GM23338 (cell line): ENCODE measurements around the gene CGB1.

Experiments
- CREB1 ChIP-seq: fragments of 250-450 bp; sonication (Bioruptor Pico); IDR thresholded peaks from 2 replicates; pipeline ENCODE4 v1.5.0; 2020; ENCODE audit warnings: low read depth, mild to moderate bottlenecking, moderate library complexity
- EZH2 ChIP-seq: fragments of 200-600 bp; sonication (generic); IDR thresholded peaks from one replicate; pipeline ENCODE4 v1.8.0; 2017; ENCODE audit warnings: antibody characterized with exemption, mild to moderate bottlenecking, low read depth; ENCODE audit not compliant: unreplicated experiment
- EZH2phosphoT487 ChIP-seq: fragments of 200-600 bp; sonication (generic); IDR thresholded peaks from one replicate; pipeline ENCODE4 v1.8.1; 2018; ENCODE audit warnings: antibody characterized with exemption; ENCODE audit not compliant: unreplicated experiment
- JUNB ChIP-seq: IDR thresholded peaks from one replicate; pipeline ENCODE4 v1.6.1; 2016; ENCODE audit warnings: antibody characterized with exemption; ENCODE audit not compliant: unreplicated experiment
- NANOG ChIP-seq: IDR thresholded peaks from 2 replicates; pipeline ENCODE4 v1.6.1; 2016; ENCODE audit warnings: antibody characterized with exemption, borderline replicate concordance
- POLR2AphosphoS5 ChIP-seq: IDR thresholded peaks from 2 replicates; pipeline ENCODE4 v1.6.1; 2016; ENCODE audit warnings: antibody characterized with exemption, low read depth
- STAT1 ChIP-seq: IDR thresholded peaks from one replicate; pipeline ENCODE4 v1.6.1; 2016; ENCODE audit warnings: antibody characterized with exemption; ENCODE audit not compliant: unreplicated experiment
- ZNF114 ChIP-seq: fragments of 250-450 bp; sonication (Bioruptor Pico); IDR thresholded peaks from 2 replicates; pipeline ENCODE4 v1.5.0; 2020; ENCODE audit warnings: mild to moderate bottlenecking, moderate library complexity
- ZNF331 ChIP-seq: fragments of 250-450 bp; sonication (Bioruptor Pico); IDR thresholded peaks from 2 replicates; pipeline ENCODE4 v1.5.0; 2020; ENCODE audit warnings: low read depth, mild to moderate bottlenecking, moderate library complexity
- TF ChIP-seq, protein P1 (sequence below), 2 experiments: fragments of 200-600 bp in 1 of 2; sonication (generic) in 1 of 2; conservative IDR thresholded peaks; 2 replicates each; pipeline versions ENCODE4 v1.5.1 to v1.6.1; 2016 to 2017; ENCODE audit warnings: antibody characterized with exemption in 2 of 2, low read depth in 2 of 2, mild to moderate bottlenecking in 2 of 2, moderate library complexity in 1 of 2
- TF ChIP-seq, protein P2 (sequence below): IDR thresholded peaks from one replicate; pipeline ENCODE4 v1.6.1; 2018; ENCODE audit warnings: antibody characterized with exemption; ENCODE audit not compliant: unreplicated experiment
- TF ChIP-seq, protein P3 (sequence below): IDR thresholded peaks from 2 replicates; pipeline ENCODE4 v1.6.1; 2016; ENCODE audit warnings: antibody characterized with exemption
- TF ChIP-seq, protein P4 (sequence below): fragments of 250-450 bp; sonication (Bioruptor Pico); IDR thresholded peaks from 2 replicates; pipeline ENCODE4 v1.5.0; 2020; ENCODE audit warnings: mild to moderate bottlenecking, moderate library complexity

DNA sequence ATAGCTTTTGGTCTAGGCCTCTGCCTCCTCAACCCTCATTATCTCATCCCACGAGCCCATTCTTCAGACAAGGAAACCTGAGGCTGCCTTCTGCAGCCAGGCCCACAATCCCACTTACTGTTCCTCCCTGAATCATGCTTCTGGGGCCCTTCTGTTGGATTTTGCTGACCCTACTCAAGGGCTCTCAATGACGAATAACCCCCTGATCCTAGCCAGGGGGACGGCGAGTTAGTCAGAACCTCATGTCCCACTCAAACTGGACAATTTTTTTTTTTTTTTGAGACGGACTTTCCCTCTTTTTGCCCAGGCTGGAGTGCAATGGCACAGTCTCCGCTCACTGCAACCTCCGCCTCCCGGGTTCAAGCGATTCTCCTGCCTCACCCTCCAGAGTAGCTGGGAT lies 14.6 kb downstream of the CGB1 start:
- TF ChIP-seq, protein P1, sequence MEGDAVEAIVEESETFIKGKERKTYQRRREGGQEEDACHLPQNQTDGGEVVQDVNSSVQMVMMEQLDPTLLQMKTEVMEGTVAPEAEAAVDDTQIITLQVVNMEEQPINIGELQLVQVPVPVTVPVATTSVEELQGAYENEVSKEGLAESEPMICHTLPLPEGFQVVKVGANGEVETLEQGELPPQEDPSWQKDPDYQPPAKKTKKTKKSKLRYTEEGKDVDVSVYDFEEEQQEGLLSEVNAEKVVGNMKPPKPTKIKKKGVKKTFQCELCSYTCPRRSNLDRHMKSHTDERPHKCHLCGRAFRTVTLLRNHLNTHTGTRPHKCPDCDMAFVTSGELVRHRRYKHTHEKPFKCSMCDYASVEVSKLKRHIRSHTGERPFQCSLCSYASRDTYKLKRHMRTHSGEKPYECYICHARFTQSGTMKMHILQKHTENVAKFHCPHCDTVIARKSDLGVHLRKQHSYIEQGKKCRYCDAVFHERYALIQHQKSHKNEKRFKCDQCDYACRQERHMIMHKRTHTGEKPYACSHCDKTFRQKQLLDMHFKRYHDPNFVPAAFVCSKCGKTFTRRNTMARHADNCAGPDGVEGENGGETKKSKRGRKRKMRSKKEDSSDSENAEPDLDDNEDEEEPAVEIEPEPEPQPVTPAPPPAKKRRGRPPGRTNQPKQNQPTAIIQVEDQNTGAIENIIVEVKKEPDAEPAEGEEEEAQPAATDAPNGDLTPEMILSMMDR (conservative IDR thresholded peaks at IDR 0.05; ENCODE audit: low read depth in 2 of 2): no peak
- TF ChIP-seq POLR2AphosphoS5: no peak
- no peak for TF ChIP-seq EZH2
- TF ChIP-seq, protein P2, sequence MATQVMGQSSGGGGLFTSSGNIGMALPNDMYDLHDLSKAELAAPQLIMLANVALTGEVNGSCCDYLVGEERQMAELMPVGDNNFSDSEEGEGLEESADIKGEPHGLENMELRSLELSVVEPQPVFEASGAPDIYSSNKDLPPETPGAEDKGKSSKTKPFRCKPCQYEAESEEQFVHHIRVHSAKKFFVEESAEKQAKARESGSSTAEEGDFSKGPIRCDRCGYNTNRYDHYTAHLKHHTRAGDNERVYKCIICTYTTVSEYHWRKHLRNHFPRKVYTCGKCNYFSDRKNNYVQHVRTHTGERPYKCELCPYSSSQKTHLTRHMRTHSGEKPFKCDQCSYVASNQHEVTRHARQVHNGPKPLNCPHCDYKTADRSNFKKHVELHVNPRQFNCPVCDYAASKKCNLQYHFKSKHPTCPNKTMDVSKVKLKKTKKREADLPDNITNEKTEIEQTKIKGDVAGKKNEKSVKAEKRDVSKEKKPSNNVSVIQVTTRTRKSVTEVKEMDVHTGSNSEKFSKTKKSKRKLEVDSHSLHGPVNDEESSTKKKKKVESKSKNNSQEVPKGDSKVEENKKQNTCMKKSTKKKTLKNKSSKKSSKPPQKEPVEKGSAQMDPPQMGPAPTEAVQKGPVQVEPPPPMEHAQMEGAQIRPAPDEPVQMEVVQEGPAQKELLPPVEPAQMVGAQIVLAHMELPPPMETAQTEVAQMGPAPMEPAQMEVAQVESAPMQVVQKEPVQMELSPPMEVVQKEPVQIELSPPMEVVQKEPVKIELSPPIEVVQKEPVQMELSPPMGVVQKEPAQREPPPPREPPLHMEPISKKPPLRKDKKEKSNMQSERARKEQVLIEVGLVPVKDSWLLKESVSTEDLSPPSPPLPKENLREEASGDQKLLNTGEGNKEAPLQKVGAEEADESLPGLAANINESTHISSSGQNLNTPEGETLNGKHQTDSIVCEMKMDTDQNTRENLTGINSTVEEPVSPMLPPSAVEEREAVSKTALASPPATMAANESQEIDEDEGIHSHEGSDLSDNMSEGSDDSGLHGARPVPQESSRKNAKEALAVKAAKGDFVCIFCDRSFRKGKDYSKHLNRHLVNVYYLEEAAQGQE: no peak
- no peak for TF ChIP-seq EZH2phosphoT487
- TF ChIP-seq JUNB: no peak
- TF ChIP-seq CREB1: no peak
- TF ChIP-seq, protein P3, sequence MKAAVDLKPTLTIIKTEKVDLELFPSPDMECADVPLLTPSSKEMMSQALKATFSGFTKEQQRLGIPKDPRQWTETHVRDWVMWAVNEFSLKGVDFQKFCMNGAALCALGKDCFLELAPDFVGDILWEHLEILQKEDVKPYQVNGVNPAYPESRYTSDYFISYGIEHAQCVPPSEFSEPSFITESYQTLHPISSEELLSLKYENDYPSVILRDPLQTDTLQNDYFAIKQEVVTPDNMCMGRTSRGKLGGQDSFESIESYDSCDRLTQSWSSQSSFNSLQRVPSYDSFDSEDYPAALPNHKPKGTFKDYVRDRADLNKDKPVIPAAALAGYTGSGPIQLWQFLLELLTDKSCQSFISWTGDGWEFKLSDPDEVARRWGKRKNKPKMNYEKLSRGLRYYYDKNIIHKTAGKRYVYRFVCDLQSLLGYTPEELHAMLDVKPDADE: no peak
- no peak for TF ChIP-seq STAT1
- no peak for TF ChIP-seq ZNF114 (CRISPR knock-in tag)
- no peak for TF ChIP-seq NANOG
- TF ChIP-seq ZNF331 (CRISPR knock-in tag): no peak
- TF ChIP-seq, protein P4, sequence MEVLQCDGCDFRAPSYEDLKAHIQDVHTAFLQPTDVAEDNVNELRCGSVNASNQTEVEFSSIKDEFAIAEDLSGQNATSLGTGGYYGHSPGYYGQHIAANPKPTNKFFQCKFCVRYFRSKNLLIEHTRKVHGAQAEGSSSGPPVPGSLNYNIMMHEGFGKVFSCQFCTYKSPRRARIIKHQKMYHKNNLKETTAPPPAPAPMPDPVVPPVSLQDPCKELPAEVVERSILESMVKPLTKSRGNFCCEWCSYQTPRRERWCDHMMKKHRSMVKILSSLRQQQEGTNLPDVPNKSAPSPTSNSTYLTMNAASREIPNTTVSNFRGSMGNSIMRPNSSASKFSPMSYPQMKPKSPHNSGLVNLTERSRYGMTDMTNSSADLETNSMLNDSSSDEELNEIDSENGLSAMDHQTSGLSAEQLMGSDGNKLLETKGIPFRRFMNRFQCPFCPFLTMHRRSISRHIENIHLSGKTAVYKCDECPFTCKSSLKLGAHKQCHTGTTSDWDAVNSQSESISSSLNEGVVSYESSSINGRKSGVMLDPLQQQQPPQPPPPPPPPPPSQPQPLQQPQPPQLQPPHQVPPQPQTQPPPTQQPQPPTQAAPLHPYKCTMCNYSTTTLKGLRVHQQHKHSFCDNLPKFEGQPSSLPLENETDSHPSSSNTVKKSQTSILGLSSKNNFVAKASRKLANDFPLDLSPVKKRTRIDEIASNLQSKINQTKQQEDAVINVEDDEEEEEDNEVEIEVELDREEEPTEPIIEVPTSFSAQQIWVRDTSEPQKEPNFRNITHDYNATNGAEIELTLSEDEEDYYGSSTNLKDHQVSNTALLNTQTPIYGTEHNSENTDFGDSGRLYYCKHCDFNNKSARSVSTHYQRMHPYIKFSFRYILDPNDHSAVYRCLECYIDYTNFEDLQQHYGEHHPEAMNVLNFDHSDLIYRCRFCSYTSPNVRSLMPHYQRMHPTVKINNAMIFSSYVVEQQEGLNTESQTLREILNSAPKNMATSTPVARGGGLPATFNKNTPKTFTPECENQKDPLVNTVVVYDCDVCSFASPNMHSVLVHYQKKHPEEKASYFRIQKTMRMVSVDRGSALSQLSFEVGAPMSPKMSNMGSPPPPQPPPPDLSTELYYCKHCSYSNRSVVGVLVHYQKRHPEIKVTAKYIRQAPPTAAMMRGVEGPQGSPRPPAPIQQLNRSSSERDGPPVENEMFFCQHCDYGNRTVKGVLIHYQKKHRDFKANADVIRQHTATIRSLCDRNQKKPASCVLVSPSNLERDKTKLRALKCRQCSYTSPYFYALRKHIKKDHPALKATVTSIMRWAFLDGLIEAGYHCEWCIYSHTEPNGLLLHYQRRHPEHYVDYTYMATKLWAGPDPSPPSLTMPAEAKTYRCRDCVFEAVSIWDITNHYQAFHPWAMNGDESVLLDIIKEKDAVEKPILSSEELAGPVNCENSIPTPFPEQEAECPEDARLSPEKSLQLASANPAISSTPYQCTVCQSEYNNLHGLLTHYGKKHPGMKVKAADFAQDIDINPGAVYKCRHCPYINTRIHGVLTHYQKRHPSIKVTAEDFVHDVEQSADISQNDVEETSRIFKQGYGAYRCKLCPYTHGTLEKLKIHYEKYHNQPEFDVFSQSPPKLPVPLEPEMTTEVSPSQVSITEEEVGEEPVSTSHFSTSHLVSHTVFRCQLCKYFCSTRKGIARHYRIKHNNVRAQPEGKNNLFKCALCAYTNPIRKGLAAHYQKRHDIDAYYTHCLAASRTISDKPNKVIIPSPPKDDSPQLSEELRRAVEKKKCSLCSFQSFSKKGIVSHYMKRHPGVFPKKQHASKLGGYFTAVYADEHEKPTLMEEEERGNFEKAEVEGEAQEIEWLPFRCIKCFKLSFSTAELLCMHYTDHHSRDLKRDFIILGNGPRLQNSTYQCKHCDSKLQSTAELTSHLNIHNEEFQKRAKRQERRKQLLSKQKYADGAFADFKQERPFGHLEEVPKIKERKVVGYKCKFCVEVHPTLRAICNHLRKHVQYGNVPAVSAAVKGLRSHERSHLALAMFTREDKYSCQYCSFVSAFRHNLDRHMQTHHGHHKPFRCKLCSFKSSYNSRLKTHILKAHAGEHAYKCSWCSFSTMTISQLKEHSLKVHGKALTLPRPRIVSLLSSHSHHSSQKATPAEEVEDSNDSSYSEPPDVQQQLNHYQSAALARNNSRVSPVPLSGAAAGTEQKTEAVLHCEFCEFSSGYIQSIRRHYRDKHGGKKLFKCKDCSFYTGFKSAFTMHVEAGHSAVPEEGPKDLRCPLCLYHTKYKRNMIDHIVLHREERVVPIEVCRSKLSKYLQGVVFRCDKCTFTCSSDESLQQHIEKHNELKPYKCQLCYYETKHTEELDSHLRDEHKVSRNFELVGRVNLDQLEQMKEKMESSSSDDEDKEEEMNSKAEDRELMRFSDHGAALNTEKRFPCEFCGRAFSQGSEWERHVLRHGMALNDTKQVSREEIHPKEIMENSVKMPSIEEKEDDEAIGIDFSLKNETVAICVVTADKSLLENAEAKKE (CRISPR knock-in tag): no peak
